Loucy (cell line): ENCODE measurements around the gene NET1.

ENCODE experiments used
- EZH2phosphoT487 ChIP-seq: fragments of 200-600 bp; IDR thresholded peaks from 2 replicates; pipeline ENCODE4 v1.6.1; 2018; ENCODE audit warnings: antibody characterized with exemption, mild to moderate bottlenecking, moderate library complexity, borderline replicate concordance
- TF ChIP-seq, protein P1 (sequence below): fragments of 200-600 bp; sonication (generic); conservative IDR thresholded peaks from 2 replicates; pipeline ENCODE4 v1.5.1; 2014; ENCODE audit warnings: mild to moderate bottlenecking, antibody characterized with exemption, low read length

DNA sequence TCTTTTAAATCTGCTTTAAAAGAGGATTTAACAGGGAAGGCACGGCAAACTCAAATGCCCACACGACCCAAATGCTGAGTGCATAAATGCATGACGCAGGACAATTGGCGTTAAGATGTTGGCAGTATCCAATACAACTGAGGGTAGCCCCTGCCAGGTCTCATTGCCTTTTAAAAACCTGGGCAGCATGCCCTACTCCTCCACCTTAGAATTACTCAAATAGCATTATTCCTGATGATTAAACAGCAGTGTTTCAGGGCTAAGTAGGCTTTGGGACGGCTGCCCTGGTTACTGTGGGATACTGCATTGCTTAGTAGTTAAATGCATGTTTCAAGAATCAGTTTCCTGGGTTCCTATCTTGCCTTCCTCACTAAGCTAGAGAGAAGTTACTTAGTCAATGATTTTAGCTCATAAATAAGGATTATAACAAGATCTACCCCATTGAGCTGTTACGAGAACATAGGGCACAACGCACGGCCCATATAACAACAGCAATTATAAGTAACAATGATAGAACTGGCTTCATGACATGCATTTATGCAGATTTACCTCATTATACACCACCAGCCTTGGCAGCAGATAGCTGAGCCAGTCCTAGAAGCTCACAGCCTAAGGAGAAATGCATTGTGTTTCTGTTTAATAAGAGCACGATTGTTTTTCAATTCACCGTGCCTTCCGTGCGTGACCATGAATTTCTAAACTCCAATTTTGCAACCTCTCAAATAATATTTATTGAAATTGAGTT lies 15.6 kb upstream of the NET1 start:
- TF ChIP-seq, protein P1, sequence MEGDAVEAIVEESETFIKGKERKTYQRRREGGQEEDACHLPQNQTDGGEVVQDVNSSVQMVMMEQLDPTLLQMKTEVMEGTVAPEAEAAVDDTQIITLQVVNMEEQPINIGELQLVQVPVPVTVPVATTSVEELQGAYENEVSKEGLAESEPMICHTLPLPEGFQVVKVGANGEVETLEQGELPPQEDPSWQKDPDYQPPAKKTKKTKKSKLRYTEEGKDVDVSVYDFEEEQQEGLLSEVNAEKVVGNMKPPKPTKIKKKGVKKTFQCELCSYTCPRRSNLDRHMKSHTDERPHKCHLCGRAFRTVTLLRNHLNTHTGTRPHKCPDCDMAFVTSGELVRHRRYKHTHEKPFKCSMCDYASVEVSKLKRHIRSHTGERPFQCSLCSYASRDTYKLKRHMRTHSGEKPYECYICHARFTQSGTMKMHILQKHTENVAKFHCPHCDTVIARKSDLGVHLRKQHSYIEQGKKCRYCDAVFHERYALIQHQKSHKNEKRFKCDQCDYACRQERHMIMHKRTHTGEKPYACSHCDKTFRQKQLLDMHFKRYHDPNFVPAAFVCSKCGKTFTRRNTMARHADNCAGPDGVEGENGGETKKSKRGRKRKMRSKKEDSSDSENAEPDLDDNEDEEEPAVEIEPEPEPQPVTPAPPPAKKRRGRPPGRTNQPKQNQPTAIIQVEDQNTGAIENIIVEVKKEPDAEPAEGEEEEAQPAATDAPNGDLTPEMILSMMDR, result no peak
- TF ChIP-seq EZH2phosphoT487, result no peak
